Upper lobe of left lung (tissue), 4 donors: ENCODE data around the gene PAK4.

Experiments
- CTCF ChIP-seq, 6 experiments: fragments of 450-650 bp in 4 of 6; fragments of 200-600 bp in 2 of 6; sonication (generic) in 2 of 6; IDR thresholded peaks; one replicate each; pipeline ENCODE4 v1.5.1; 2016 to 2019; ENCODE audit warnings: antibody characterized with exemption in 6 of 6
- POLR2A ChIP-seq, 4 donors: fragments of 450-650 bp; IDR thresholded peaks; one replicate each; pipeline ENCODE4 v1.5.1; 2016 to 2017; ENCODE audit warnings: antibody characterized with exemption in 4 of 4, mild to moderate bottlenecking in 2 of 4

DNA sequence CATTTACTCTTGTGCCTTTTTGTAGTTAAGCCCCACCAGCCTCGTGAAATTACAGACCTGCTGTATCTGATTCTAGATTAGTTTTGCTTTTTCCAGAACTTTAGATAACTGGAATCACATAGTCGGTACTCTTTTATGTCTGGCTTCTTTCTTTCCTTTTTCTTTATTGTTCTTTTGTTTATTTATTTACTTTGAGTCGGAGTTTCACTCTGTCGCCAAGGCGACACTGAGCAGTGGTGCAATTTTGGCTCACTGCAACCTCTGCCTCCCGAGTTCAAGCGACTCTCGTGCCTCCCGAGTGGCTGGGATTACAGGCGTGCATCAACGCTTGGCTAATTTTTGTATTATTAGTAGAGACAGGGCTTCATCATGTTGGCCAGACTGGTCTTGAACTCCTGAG is 65.2 kb downstream of the PAK4 start:
- TF ChIP-seq CTCF (IDR thresholded peaks at IDR 0.05) (no peak), POLR2A (IDR thresholded peaks at IDR 0.05) (no peak)
